ENCODE data around the gene TSC1.

TSC1 gene

GRCh38 chr9:132877458-132877823, 67.0 kb downstream of the TSC1 start:
- peaks cover 20% of the 10 kb centered on the region for H3K4me1 ChIP-seq (ENCODE audit: insufficient read depth, low read length)
- peak overlapping the region; percentile 89 for H2AFZ ChIP-seq (ENCODE audit: low read depth, low read length)
- DNase-seq, result no peak
- TF ChIP-seq, protein P1, sequence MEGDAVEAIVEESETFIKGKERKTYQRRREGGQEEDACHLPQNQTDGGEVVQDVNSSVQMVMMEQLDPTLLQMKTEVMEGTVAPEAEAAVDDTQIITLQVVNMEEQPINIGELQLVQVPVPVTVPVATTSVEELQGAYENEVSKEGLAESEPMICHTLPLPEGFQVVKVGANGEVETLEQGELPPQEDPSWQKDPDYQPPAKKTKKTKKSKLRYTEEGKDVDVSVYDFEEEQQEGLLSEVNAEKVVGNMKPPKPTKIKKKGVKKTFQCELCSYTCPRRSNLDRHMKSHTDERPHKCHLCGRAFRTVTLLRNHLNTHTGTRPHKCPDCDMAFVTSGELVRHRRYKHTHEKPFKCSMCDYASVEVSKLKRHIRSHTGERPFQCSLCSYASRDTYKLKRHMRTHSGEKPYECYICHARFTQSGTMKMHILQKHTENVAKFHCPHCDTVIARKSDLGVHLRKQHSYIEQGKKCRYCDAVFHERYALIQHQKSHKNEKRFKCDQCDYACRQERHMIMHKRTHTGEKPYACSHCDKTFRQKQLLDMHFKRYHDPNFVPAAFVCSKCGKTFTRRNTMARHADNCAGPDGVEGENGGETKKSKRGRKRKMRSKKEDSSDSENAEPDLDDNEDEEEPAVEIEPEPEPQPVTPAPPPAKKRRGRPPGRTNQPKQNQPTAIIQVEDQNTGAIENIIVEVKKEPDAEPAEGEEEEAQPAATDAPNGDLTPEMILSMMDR (IDR thresholded peaks at IDR 0.05; ENCODE audit: borderline replicate concordance, extremely low read depth, low read length, poor library complexity, severe bottlenecking), result no peak
- no peak for TF ChIP-seq EZH2 (IDR thresholded peaks at IDR 0.05; ENCODE audit: borderline replicate concordance, low read depth, low read length, severe bottlenecking)
- no peaks in the 10 kb centered on the region for H3K79me2 ChIP-seq (ENCODE audit: insufficient read depth, low read length)
- no peak overlapping the region for H3K27ac ChIP-seq (ENCODE audit: low read length)
- peak overlapping the region; percentile 78 for H3K4me2 ChIP-seq (ENCODE audit: insufficient read depth, low read length)
- no peaks in the 10 kb centered on the region for H3K9me3 ChIP-seq (ENCODE audit: insufficient read depth, low read length, severe bottlenecking)
- H3K9ac ChIP-seq (ENCODE audit: low read depth, low read length), result peak overlapping the region; percentile 83
- no peaks in the 10 kb centered on the region for H3K27me3 ChIP-seq (ENCODE audit: insufficient read depth, low read length, poor library complexity)
- no peaks in the 10 kb centered on the region for H4K20me1 ChIP-seq (ENCODE audit: insufficient read depth, low read length)
- H3K36me3 ChIP-seq (ENCODE audit: insufficient read depth, low read length), result no peaks in the 10 kb centered on the region; the same call in 1 of the 2 replicates
- peak overlapping the region in 1 of 2 experiments; percentile 89; a peak in 3 of 4 replicates for H3K4me3 ChIP-seq (ENCODE audit: low read depth in 1 of 2, low read length in 2 of 2)
- no peak for ATAC-seq (ENCODE audit: insufficient read depth, low read depth)

DNA sequence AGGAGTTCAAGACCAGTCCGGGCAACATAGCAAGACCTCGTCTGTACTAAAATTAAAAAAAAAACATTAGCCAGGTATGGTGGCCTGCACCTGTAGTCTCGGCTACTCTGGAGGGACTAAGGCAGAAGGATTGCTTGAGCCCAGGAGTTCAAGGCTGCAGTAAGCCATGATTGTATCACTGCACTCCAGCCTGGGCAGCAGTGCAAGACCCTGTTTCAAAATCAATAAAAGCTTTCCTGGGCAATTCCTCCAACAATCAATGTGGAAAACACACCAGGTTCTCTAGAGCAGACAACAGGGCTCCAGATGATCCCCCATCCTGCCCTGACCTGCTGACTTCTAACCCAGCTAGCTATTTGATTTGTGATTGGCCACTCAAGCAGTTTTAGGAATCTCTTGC, 67.6 kb downstream of the TSC1 start:
- no peaks in the 10 kb centered on the region for H3K9me3 ChIP-seq (ENCODE audit: insufficient read depth, low read length, severe bottlenecking)
- H3K27me3 ChIP-seq (ENCODE audit: insufficient read depth, low read length, poor library complexity), result no peaks in the 10 kb centered on the region
- peaks cover 20% of the 10 kb centered on the region for H3K4me1 ChIP-seq (ENCODE audit: insufficient read depth, low read length)
- no peaks in the 10 kb centered on the region for H3K79me2 ChIP-seq (ENCODE audit: insufficient read depth, low read length)
- no peaks in the 10 kb centered on the region; the same call in 1 of the 2 replicates for H3K36me3 ChIP-seq (ENCODE audit: insufficient read depth, low read length)
- TF ChIP-seq, protein P1 (IDR thresholded peaks at IDR 0.05; ENCODE audit: borderline replicate concordance, extremely low read depth, low read length, poor library complexity, severe bottlenecking), result no peak
- peak overlapping the region; percentile 78 for H3K4me2 ChIP-seq (ENCODE audit: insufficient read depth, low read length)
- no peak overlapping the region for H3K9ac ChIP-seq (ENCODE audit: low read depth, low read length)
- no peaks in the 10 kb centered on the region for H4K20me1 ChIP-seq (ENCODE audit: insufficient read depth, low read length)
- H3K27ac ChIP-seq (ENCODE audit: low read length), result no peak overlapping the region
- DNase-seq (no peak), ATAC-seq (ENCODE audit: insufficient read depth, low read depth) (no peak)
- H2AFZ ChIP-seq (ENCODE audit: low read depth, low read length), result no peak overlapping the region
- no peak overlapping the region for H3K4me3 ChIP-seq (ENCODE audit: low read depth in 1 of 2, low read length in 2 of 2)

DNA sequence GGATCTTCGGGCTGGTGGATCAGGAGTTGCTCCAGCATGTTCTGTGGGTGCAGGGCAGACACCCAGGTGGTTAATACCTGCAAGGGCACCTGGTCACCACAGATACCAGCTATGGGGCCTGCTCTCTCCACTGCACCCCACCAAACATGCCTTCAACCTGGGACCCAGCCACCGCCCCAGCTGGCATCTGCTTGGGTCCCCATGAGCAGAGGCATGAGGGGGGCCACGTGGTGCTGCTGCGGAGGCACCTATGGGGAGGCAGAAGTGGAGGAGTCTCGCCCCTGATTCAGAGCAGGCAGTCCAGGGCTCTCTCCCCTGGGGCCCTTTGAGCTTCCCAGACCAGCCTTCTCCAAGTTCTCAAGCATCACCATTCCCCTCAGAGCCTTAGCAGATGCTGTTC, 69.3 kb downstream of the TSC1 start:
- ATAC-seq (ENCODE audit: insufficient read depth, low read depth), result no peak

More for the DNA sequence above, 69.3 kb downstream of the TSC1 start:
- no peak overlapping the region for H3K27ac ChIP-seq (ENCODE audit: low read length)
- H3K36me3 ChIP-seq (ENCODE audit: insufficient read depth, low read length), result no peaks in the 10 kb centered on the region; the same call in 1 of the 2 replicates
- no peak for DNase-seq
- no peak for TF ChIP-seq EZH2 (IDR thresholded peaks at IDR 0.05; ENCODE audit: borderline replicate concordance, low read depth, low read length, severe bottlenecking)
- TF ChIP-seq, protein P1 (IDR thresholded peaks at IDR 0.05; ENCODE audit: borderline replicate concordance, extremely low read depth, low read length, poor library complexity, severe bottlenecking), result no peak
- no peaks in the 10 kb centered on the region for H4K20me1 ChIP-seq (ENCODE audit: insufficient read depth, low read length)
- H2AFZ ChIP-seq (ENCODE audit: low read depth, low read length), result no peak overlapping the region
- peaks cover 20% of the 10 kb centered on the region for H3K4me1 ChIP-seq (ENCODE audit: insufficient read depth, low read length)
- H3K4me3 ChIP-seq (ENCODE audit: low read depth in 1 of 2, low read length in 2 of 2), result no peak overlapping the region
- no peaks in the 10 kb centered on the region for H3K79me2 ChIP-seq (ENCODE audit: insufficient read depth, low read length)
- H3K9ac ChIP-seq (ENCODE audit: low read depth, low read length), result no peak overlapping the region
- no peaks in the 10 kb centered on the region for H3K27me3 ChIP-seq (ENCODE audit: insufficient read depth, low read length, poor library complexity)
- no peak overlapping the region for H3K4me2 ChIP-seq (ENCODE audit: insufficient read depth, low read length)
- H3K9me3 ChIP-seq (ENCODE audit: insufficient read depth, low read length, severe bottlenecking), result no peaks in the 10 kb centered on the region

Data from DND-41 (cell line).